K562 (cell line): Measurements from ENCODE around the gene SAMD9L.

Source experiments
- COPS2 ChIP-seq: fragments of 450-650 bp; conservative IDR thresholded peaks from 2 replicates; pipeline ENCODE4 v1.6.1; 2016; ENCODE audit warnings: mild to moderate bottlenecking, moderate library complexity
- KDM2B ChIP-seq: fragments of 250-450 bp; sonication (Bioruptor Pico); IDR thresholded peaks from 2 replicates; pipeline ENCODE4 v1.8.0; 2021; ENCODE audit warnings: mild to moderate bottlenecking, moderate library complexity
- MXI1 ChIP-seq: IDR thresholded peaks from 2 replicates; pipeline ENCODE4 v1.6.1; 2011; ENCODE audit warnings: low read depth, mild to moderate bottlenecking, improper control_type of control experiment, low read length
- MYNN ChIP-seq, 2 experiments: sonication (generic); formaldehyde crosslinking in 1 of 2; IDR thresholded peaks; 2 replicates each; pipeline versions ENCODE4 v1.5.0 to v1.6.1; 2016 to 2020; ENCODE audit warnings: antibody characterized with exemption in 1 of 2, missing genetic modification reagents in 1 of 2
- PHTF2 ChIP-seq: fragments of 250-450 bp; sonication (Bioruptor Pico); IDR thresholded peaks from 2 replicates; pipeline ENCODE4 v1.5.0; 2021; ENCODE audit warnings: mild to moderate bottlenecking
- PRPF4 ChIP-seq: fragments of 200-400 bp; formaldehyde crosslinking; IDR thresholded peaks from one replicate; pipeline ENCODE4 v1.6.1; 2017; ENCODE audit warnings: low read length, low read depth, mild to moderate bottlenecking; ENCODE audit not compliant: insufficient read depth, poor library complexity, severe bottlenecking
- RBM39 ChIP-seq: fragments of 200-400 bp; formaldehyde crosslinking; optimal IDR thresholded peaks from 2 replicates; pipeline ENCODE3; 2018; ENCODE audit warnings: low read depth, low read length
- SIX5 ChIP-seq, 2 experiments: IDR thresholded peaks; 2 replicates each; pipeline ENCODE4 v1.6.1; 2011; ENCODE audit warnings: low read length in 2 of 2, borderline replicate concordance in 1 of 2, low read depth in 1 of 2, mild to moderate bottlenecking in 1 of 2, moderate library complexity in 1 of 2; ENCODE audit not compliant: insufficient read depth in 1 of 2
- TAF1 ChIP-seq: IDR thresholded peaks from 2 replicates; pipeline ENCODE4 v1.6.1; 2011; ENCODE audit warnings: mild to moderate bottlenecking, low read length, moderate library complexity; ENCODE audit not compliant: insufficient read depth, control insufficient read depth, severe bottlenecking; ENCODE audit errors: extremely low read depth

- TF ChIP-seq SIX5 (IDR thresholded peaks at IDR 0.05; ENCODE audit: borderline replicate concordance in 1 of 2, insufficient read depth in 1 of 2, low read depth in 1 of 2, low read length in 2 of 2) = no peak
- no peak for TF ChIP-seq COPS2
- TF ChIP-seq MYNN (IDR thresholded peaks at IDR 0.05) = no peak
- no peak for TF ChIP-seq MYNN (CRISPR knock-in tag; IDR thresholded peaks at IDR 0.05)
- no peak for TF ChIP-seq RBM39
- no peak for TF ChIP-seq KDM2B
- TF ChIP-seq TAF1 = no peak
- no peak for TF ChIP-seq PRPF4
- no peak for TF ChIP-seq PHTF2 (CRISPR knock-in tag)
- no peak for TF ChIP-seq MXI1
Observed at GRCh38 chr7:93119191-93119905, 28.8 kb downstream of the SAMD9L start.
